Memory B cell (primary cell): ENCODE measurements around the gene ESYT2.
A peak's percentile ranks its signal among the peaks of the same experiment; 100 is the strongest.

Experiments used
- ATAC-seq: fragments of 150-1000 bp; cut with Tn5 transposase; 2 replicates; pipeline ENCODE4 v1.10.0; 2021; ENCODE audit warnings: low read depth, mild to moderate bottlenecking, moderate library complexity
- DNase-seq, 2 donors: peaks; one replicate each; pipeline ENCODE4 v3.0.0; 2022; ENCODE audit warnings: low spot score in 2 of 2
- H3K27ac Mint-ChIP-seq: one replicate; pipeline ENCODE4 v1.8.0; 2022; ENCODE audit warnings: mild to moderate bottlenecking, moderate library complexity, mixed read lengths
- H3K27me3 Mint-ChIP-seq: one replicate; pipeline ENCODE4 v1.8.0; 2022; ENCODE audit warnings: mixed read lengths
- H3K36me3 Mint-ChIP-seq: one replicate; pipeline ENCODE4 v1.8.0; 2022; ENCODE audit warnings: mild to moderate bottlenecking, mixed read lengths
- H3K4me1 Mint-ChIP-seq: one replicate; pipeline ENCODE4 v1.8.0; 2022; ENCODE audit warnings: mixed read lengths
- H3K4me3 Mint-ChIP-seq: one replicate; pipeline ENCODE4 v1.8.0; 2022; ENCODE audit warnings: mild to moderate bottlenecking, moderate library complexity, mixed read lengths
- H3K9me3 Mint-ChIP-seq: one replicate; pipeline ENCODE4 v1.8.0; 2022; ENCODE audit warnings: mixed read lengths

Gene ESYT2

DNA sequence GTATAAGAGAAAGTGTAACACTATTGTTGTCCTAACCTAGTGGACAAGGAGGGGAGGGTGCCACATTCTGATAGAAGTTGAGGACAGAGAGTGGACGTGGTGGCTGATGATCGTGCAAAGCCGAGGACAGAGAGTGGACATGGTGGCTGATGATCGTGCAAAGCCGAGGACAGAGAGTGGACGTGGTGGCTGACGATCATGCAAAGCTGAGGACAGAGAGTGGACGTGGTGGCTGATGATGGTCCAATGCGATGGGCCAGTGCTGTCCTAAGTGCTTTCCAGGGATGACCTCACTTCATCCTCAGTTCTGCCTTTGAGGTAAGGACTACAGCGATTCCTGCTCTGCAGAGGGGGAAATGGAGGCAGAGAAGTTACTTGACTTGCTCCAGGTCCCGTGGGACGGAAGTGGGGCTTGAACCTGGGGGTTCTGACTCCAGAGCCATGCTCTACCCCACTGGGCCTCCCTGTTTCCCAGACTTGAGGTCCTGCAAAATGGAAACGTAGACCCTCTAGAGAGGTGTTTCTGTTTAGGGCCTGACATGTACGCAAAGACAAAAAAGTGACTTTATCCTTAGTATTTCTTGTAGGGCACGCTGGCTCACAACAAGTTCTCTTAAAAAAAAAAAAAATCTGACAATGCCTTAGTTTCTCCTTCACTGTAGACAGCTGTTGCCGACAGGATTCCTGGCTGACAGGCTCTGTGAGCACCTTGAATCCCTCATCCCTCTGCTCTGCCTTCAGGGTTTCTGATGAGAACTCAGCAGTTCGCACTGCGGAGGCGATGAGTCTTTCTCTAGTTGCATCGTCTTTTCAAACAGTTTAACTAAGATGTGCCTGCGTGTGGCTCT lies 104.4 kb downstream of the ESYT2 start:
- Mint-ChIP-seq H3K9me3 (no peaks in the 10 kb centered on the region), H3K36me3 (peaks cover 5% of the 10 kb centered on the region), H3K27ac (no peak overlapping the region), H3K4me1 (peaks cover 2% of the 10 kb centered on the region), H3K4me3 (no peak overlapping the region), H3K27me3 (peaks cover 2% of the 10 kb centered on the region)
- no peak for DNase-seq
- ATAC-seq, result no peak

DNA sequence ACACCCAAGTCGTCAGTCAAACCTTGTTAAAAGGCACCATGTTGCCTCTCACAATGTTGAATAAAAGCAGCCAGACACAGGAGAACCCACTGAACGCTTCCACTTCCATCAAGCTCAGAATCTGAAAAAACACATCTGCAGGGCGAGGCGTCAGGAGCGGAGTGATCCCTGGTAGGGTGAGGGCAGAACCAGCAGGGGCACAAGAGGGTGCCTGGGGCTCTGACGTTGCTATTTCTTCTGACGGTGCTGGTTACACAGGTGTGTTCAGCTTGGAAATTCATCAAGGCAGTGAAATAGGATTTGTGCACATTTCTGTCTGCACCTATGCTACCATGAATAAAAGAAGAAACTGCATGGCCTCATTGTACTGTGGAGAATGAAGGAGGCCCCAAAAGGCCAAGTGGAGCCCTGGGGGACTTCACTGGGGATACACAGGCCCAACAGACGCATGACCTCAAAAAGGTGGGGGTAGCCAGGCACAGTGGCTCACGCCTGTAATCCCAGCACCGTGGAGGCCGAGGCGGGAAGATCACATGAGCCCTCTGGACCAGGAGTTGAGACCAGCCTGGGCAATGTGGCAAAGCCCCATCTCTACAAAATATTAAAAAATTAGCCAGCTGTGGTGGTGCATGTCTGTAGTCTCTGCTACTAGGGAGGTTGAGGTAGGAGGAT lies 105.5 kb downstream of the ESYT2 start:
- H3K27ac Mint-ChIP-seq, result no peak overlapping the region
- ATAC-seq (no peak), DNase-seq (no peak)
- H3K4me1 Mint-ChIP-seq, result peaks cover 2% of the 10 kb centered on the region
- H3K9me3 Mint-ChIP-seq, result no peaks in the 10 kb centered on the region
- no peak overlapping the region for H3K4me3 Mint-ChIP-seq
- H3K36me3 Mint-ChIP-seq, result peaks cover 2% of the 10 kb centered on the region
- peaks cover 2% of the 10 kb centered on the region for H3K27me3 Mint-ChIP-seq

DNA sequence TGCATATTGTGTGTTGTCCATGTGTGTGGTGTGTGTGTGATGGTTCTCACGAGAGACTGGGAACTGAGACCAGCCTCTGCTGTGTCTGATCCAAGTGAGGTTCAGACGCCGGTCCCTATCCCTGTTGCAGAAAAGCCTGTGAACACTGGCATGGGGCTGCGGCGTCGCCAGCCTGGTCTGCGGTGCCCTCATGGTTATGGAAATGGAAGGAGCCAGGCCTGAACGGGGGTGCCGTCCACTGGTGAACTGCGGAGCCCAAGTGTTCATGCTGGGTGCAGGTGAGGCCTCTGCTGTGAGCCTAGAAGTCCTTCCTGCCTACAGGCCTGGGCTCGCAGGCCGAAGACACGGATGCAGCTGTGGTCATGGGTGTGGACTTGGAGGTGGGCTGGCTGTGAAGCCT lies 106.0 kb downstream of the ESYT2 start:
- Mint-ChIP-seq H3K27ac (no peak overlapping the region), H3K4me3 (no peak overlapping the region), H3K27me3 (peaks cover 2% of the 10 kb centered on the region), H3K9me3 (no peaks in the 10 kb centered on the region), H3K4me1 (no peaks in the 10 kb centered on the region), H3K36me3 (no peaks in the 10 kb centered on the region)
- ATAC-seq (no peak), DNase-seq (no peak)

DNA sequence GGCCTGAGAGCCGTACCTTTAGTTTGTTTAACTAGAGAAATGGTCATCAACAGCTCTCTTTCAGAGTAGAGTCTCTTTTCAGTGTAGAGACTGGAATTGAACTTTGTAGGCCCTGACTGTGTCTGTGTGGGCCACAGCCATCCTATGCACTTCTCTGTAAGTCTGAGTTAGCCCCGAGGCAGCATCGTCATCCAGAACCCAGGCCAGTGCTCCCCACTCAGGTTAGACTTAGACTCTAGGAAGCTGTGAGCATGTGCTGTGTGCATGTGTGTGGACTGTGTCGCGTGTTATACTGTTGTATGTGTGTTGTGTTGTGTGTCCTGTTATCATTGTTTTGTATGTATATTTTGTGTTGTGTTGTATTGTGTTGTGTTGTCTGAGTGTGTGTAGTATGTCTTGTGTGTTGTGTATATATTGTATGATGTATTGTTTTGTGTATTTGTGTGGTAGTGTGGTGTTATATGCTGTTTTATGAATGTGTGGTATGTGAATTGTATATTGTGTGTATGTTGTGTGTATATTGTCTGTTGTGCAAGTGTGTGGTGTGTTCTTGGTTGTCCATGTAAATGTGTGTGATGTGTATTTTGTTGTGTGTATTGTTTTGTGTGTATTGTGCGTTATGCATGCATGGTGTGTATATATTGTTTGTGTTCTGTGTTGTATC lies 106.6 kb downstream of the ESYT2 start:
- DNase-seq (no peak), ATAC-seq (no peak)
- no peak overlapping the region for H3K27ac Mint-ChIP-seq
- H3K36me3 Mint-ChIP-seq, result no peaks in the 10 kb centered on the region
- H3K9me3 Mint-ChIP-seq, result peaks cover 2% of the 10 kb centered on the region
- H3K4me3 Mint-ChIP-seq, result no peak overlapping the region
- no peaks in the 10 kb centered on the region for H3K4me1 Mint-ChIP-seq
- peaks cover 4% of the 10 kb centered on the region for H3K27me3 Mint-ChIP-seq

DNA sequence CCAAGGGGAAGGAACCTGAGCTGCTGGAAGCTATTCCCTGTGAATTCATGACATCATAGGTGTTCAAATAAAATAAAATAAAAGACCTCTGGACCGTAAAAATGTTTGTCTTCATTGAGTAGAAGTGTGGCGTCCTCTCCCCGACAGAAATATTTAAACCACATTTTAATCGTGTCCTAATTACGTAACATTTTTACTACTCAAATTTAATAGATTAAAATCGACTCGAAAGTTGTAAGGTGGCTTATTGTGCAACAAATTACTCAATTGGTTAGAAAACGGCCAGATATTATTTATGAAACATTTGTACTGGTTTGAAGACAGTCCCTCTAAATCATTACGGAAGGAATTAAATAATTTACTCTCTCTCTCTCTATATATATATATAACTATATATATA lies 109.2 kb downstream of the ESYT2 start:
- ATAC-seq, result no peak

DNA sequence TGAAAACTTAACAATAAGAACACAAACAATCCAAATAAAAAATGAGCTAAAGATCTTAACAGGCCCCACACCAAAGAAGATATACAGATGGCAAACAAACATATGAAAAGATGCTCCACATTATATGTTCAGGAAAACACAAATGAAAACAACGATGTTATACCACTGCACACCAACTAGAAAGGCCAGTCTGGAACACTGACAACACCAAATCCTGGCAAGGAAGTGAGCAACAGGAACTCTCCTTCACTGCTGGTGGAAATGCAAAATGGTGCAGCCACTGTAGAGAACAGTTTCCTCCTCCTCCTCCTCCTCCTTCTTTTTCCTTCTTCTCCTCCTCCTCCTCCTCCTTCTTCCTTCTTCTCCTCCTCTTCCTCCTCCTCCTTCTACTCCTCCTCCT lies 112.5 kb downstream of the ESYT2 start:
- ATAC-seq, result no peak
- Mint-ChIP-seq H3K36me3 (peaks cover 2% of the 10 kb centered on the region), H3K27me3 (peaks cover 5% of the 10 kb centered on the region), H3K9me3 (peaks cover 6% of the 10 kb centered on the region), H3K27ac (no peak overlapping the region), H3K4me3 (no peak overlapping the region), H3K4me1 (peaks cover 15% of the 10 kb centered on the region)
- DNase-seq, result no peak

More for the DNA sequence above, 109.2 kb downstream of the ESYT2 start:
- H3K36me3 Mint-ChIP-seq, result peaks cover 2% of the 10 kb centered on the region
- H3K4me3 Mint-ChIP-seq, result no peak overlapping the region
- H3K4me1 Mint-ChIP-seq, result peaks cover 10% of the 10 kb centered on the region
- no peak overlapping the region for H3K27ac Mint-ChIP-seq
- H3K9me3 Mint-ChIP-seq, result peaks cover 6% of the 10 kb centered on the region
- no peak for DNase-seq
- H3K27me3 Mint-ChIP-seq, result peaks cover 7% of the 10 kb centered on the region

DNA sequence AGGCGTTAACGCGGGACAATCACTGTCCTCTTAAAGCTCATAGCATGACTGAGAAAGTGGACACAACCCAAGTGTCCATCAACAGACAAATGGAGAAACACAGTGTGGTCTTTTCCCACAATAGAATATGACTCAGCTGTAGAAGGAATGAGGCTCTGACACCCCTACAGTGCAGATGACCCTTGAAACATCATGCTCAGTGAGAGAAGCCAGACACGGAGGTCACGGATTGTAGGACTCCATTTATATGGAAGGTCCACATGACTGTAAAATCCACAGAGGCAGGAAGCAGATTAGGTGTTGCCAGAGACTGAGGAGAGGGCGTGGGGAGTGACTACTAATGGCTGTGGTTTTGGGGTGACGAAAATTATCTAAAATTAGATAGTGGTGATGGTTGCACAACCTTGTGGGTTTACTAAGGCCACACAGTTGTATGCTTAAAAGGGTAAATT lies 118.6 kb downstream of the ESYT2 start:
- Mint-ChIP-seq H3K27me3 (peaks cover 2% of the 10 kb centered on the region), H3K36me3 (peaks cover 2% of the 10 kb centered on the region), H3K9me3 (peaks cover 4% of the 10 kb centered on the region), H3K27ac (peak overlapping the region; percentile 53), H3K4me1 (peaks cover 13% of the 10 kb centered on the region), H3K4me3 (peak overlapping the region; percentile 30)
- no peak for DNase-seq
- peak; percentile 54 for ATAC-seq

DNA sequence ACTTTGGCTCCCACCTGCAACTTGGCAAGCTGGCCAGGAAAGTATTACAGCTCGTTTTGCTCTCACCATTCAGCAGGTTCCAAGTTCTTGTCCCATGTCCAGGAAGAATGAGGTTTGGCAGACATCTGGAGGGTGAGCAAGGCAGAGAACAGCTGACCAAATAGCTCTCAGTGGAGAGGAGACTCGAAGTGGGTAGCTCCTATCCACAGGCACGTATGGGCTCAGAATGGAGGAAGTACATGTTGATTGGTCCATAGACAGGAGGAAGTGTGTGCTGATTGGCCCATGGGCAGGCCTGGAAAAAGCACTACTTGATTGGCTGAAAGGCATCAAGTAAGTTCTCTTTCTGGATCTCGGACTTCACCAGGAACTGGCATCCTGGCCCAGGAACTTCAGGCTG lies 121.7 kb downstream of the ESYT2 start:
- Mint-ChIP-seq H3K27ac (no peak overlapping the region), H3K27me3 (peaks cover 2% of the 10 kb centered on the region)

DNA sequence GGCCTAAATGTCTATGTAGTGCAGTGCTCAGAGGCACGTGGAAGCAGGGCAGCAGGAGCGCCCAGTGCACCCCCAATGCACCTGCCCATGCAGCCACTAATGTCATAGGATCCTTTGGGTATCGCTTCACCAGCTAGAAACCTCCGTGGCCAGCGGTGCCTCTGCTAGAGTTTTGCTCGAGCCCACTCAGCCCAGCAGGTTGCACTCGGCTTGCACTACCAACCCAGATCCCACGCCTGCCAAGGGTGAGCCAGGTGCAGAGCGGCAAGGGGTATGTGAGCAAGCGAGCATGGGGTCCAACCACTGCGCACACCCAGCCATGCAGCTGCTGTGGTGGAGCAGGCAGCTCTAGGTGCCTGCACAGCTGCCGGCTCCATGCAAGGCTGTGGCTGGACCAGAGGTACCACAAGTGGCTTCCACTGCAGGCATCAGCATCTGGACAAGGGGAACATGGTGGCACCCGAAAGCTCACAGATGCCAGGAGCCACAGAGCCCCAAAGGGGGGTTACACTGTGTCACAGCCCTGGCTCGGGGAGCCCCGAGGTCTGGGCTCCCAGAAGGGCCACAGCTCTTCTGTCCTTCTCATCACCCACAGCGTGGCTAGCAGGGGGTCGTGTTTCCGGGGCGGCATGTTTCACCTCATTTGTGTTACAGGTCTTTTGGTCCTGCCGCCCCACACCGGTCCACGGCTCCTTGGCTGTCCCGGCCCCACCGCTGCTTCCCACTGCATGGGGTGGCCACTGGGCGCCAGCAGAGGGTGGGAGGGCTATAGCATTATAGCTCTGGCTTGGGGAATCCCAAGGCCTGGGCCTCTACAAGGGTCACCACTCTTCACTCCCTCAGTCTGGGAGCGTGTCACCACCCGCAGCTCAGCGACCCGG lies 122.4 kb downstream of the ESYT2 start:
- Mint-ChIP-seq H3K9me3 (peaks cover 4% of the 10 kb centered on the region), H3K4me3 (no peak overlapping the region), H3K4me1 (peaks cover 21% of the 10 kb centered on the region), H3K27ac (no peak overlapping the region), H3K36me3 (peaks cover 2% of the 10 kb centered on the region), H3K27me3 (peaks cover 2% of the 10 kb centered on the region)
- ATAC-seq (no peak), DNase-seq (no peak)

More for the DNA sequence above, 121.7 kb downstream of the ESYT2 start:
- Mint-ChIP-seq H3K36me3 (peaks cover 2% of the 10 kb centered on the region), H3K9me3 (peaks cover 4% of the 10 kb centered on the region), H3K4me3 (no peak overlapping the region), H3K4me1 (peaks cover 25% of the 10 kb centered on the region)
- DNase-seq (no peak), ATAC-seq (no peak)

DNA sequence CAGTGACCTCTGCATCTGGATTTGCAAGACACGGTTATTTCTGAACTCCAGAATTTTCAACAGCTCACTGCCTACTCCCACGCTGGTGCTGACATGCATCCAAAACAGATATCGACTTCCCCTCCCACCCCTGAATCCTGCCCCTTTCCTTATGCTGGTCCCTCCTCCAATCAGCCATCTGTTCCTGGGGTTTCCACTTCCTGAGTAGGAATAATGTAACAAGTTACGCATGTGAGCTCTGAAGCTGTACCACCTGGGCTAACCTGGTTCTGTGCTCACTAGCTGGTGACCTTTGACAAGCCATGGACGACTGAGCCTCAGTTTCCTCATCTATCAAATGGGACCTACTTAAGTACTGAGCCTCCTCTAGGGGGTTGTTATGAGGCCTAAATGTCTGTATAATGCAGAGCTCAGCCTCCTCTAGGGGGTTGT lies 123.0 kb downstream of the ESYT2 start:
- DNase-seq (no peak), ATAC-seq (no peak)
- H3K36me3 Mint-ChIP-seq, result peaks cover 2% of the 10 kb centered on the region
- H3K4me3 Mint-ChIP-seq, result peak overlapping the region; percentile 40
- H3K27ac Mint-ChIP-seq, result no peak overlapping the region
- H3K27me3 Mint-ChIP-seq, result peaks cover 2% of the 10 kb centered on the region
- H3K9me3 Mint-ChIP-seq, result peaks cover 4% of the 10 kb centered on the region
- peaks cover 20% of the 10 kb centered on the region for H3K4me1 Mint-ChIP-seq

DNA sequence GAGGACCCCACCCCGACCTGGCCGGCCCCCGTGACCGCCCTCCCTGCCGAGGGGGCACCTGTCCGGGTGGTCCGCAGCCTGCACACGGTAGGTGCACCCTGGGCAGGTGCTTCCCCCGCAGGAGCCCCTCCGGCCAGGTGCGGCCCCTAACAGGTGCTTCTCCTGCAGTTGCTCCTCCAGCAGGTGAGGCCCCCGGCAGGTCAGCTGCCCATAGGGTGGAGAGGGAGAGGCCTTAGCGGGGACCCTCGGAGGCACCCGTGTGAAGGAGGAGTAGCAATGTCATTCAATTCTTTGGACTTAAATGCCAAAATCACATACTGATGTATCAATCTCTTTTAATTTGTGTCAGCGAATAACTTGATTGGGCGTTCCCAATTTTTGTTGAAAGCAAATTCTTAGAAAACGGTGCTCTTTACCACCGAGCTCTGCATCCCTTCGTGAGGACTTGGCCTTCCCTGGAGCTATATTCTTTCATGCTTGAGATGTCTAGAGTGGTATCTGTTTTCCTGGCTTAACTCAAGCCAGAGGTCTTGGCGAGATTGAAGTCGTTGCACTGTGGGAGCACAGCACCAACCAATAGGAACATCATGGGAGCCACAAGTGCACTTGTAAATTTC lies 124.0 kb downstream of the ESYT2 start:
- H3K27me3 Mint-ChIP-seq, result no peaks in the 10 kb centered on the region
- peaks cover 1% of the 10 kb centered on the region for H3K9me3 Mint-ChIP-seq
- ATAC-seq (no peak), DNase-seq (peak in 1 of 2 donors; percentile 30)
- peak overlapping the region; percentile 96 for H3K27ac Mint-ChIP-seq
- H3K4me3 Mint-ChIP-seq, result peak overlapping the region; percentile 98
- H3K4me1 Mint-ChIP-seq, result peaks cover 17% of the 10 kb centered on the region
- peaks cover 2% of the 10 kb centered on the region for H3K36me3 Mint-ChIP-seq

DNA sequence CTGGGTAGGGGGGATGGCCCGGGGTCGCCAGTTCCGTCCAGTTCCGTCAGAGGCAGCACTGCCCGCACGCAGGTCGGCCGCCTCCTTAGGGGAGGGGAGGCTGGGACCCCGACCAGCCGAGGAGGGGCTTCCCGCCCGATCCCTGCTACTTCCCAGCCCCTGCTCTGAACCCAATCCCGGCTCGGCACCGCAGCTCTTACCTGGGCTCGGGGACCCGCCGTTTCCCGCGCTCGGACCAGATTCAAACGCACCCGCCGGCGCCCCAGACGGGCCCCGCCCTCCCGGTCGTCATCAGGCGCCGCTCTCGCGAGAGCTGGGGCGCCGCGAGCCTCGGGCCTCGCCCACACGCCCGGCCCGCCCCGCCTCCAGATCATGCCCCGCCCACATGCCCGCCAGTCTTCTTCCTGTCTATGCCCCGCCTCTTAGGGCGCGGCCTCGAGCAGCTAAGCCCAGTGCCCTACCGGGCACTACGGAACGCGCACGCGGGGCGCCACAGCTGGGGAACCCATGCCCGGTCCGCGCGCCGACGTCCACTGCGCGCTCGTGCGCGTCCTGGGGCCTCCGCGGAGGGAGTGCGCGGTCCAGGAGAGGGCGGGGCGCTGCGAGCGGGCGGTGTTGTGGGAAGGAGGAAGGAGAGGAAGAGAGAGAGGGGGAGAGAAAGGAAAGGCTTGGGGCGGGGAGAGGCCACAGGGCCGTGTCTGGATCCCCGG lies 124.6 kb downstream of the ESYT2 start, which contains the start of gene NCAPG2:
Gene NCAPG2 (minus strand): TSS at position 281 of the 710 bp plus-strand sequence. CDS start 2,905 bp downstream, outside the sequence.
- Mint-ChIP-seq H3K9me3 (peaks cover 1% of the 10 kb centered on the region), H3K4me3 (peak within 1 kb of the TSS; percentile 98), H3K27me3 (no peaks in the 10 kb centered on the region), H3K4me1 (peaks cover 17% of the 10 kb centered on the region), H3K36me3 (peaks cover 2% of the 10 kb centered on the region), H3K27ac (peak within 1 kb of the TSS; percentile 96)
- DNase-seq (peak; percentile 95 to 96), ATAC-seq (peak; percentile 96)
